Activated CD8-positive, alpha-beta memory T cell treated with anti-CD3 and anti-CD28 coated beads for 1 hour (primary cell): ENCODE results near the gene FGD1.

Source experiments
- DNase-seq, 2 donors: peaks; one replicate each; pipeline ENCODE4 v3.0.0-alpha.2; 2020; ENCODE audit warnings: low read depth in 1 of 2; ENCODE audit errors: extremely low read depth in 1 of 2

The FGD1 gene

GRCh38 chrX:54411732-54412131 lies 84.3 kb downstream of the FGD1 start:
- no peak for DNase-seq

GRCh38 chrX:54407266-54407665 lies 88.8 kb downstream of the FGD1 start:
- DNase-seq = no peak

- no peak for DNase-seq
Measured at GRCh38 chrX:54397113-54397512, 98.9 kb downstream of the FGD1 start.
